ENCODE results near the gene ACSS1.

DNA sequence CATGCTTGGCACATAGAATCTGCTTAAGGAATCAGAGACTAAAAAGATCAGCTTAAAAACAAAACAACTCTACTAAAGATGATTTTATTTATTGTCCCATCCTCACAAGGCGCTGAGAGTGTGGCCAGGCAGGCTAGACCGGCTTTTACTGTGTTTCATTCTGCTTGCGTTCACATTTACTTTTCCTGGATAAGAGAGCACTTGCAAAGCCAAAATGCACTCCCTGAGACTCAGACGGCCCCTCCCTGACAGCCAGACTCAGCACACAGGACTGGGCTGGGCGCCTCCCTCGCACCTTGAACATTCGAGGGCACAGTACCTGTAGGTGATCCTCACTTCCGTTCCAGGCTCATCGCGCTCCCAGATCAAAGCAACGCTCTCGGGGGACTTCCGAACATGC is 10.2 kb downstream of the ACSS1 start:
- TF ChIP-seq, protein P1, sequence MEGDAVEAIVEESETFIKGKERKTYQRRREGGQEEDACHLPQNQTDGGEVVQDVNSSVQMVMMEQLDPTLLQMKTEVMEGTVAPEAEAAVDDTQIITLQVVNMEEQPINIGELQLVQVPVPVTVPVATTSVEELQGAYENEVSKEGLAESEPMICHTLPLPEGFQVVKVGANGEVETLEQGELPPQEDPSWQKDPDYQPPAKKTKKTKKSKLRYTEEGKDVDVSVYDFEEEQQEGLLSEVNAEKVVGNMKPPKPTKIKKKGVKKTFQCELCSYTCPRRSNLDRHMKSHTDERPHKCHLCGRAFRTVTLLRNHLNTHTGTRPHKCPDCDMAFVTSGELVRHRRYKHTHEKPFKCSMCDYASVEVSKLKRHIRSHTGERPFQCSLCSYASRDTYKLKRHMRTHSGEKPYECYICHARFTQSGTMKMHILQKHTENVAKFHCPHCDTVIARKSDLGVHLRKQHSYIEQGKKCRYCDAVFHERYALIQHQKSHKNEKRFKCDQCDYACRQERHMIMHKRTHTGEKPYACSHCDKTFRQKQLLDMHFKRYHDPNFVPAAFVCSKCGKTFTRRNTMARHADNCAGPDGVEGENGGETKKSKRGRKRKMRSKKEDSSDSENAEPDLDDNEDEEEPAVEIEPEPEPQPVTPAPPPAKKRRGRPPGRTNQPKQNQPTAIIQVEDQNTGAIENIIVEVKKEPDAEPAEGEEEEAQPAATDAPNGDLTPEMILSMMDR (IDR thresholded peaks at IDR 0.05; ENCODE audit: low read depth, low read length) = no peak
- no peak for TF ChIP-seq POLR2A (IDR thresholded peaks at IDR 0.05; ENCODE audit: extremely low read depth, insufficient read length)
- TF ChIP-seq, protein P2, sequence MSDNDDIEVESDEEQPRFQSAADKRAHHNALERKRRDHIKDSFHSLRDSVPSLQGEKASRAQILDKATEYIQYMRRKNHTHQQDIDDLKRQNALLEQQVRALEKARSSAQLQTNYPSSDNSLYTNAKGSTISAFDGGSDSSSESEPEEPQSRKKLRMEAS (IDR thresholded peaks at IDR 0.05; ENCODE audit: low read depth, low read length) = no peak
